Activated T-cell treated with anti-CD3 and anti-CD28 coated beads, Interleukin-2, amount 50 U/mL, for 48 hours (primary cell): ENCODE measurements around the gene KCTD16.

ENCODE experiments used
- DNase-seq, 2 experiments: peaks; one replicate each; pipeline ENCODE4 v3.0.0-alpha.2; 2020

The KCTD16 gene

DNA sequence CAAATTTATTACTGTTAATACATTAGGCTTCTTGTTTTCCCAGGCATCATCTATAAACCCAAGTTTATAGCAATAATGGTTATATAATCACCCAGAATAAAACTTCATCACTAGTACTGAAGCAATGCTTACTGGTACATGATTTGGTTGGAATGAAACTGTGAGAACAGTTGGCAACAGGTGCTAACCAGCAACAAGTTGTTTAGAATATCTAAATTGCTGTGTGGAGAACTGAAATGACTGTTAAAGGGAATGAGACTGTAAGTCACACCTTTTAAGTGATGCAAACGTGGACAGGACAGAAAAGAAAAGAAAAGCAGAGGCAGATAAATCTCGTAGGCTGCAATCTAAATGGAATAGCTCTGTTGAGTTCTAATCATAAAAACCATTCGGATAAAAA is 2.7 kb upstream of the KCTD16 start:
- no peak for DNase-seq

DNA sequence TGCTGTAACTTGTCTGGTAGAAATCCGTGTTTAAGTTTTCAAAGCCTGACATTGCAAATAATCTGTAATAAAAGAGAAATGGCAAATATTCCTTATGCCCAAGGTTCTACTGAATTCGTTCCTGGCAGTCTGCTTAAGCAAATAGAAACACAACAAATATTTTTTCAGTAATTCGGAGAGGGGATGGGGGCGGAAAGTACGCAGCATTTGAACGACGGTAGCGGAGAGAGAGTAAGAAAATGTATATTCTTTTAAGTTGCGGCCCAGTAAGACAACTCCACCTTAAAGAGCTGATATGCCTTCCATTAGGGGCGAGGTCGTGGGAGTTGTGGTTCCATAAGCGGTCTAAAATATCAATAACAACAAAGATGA is 783 bp upstream of the KCTD16 start:
- DNase-seq, result no peak

DNA sequence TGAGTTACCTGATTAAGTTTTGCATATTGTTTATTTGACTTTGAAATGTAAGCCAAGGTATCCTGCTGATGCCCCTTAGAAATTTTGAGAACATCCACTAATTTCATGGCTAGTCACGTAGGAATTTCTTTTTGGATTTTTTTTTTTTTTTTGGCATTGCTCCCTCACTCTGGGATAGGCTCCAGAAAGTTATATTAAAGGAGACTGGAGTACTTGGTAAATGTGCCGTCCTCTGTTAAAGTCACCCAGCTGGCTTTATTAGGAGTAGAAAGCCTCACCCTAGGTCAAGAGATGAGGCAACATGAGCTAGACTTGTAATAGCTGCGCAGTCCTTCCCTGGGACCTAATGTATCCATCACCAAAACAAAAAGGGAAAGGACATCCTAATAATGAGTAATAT is 3.1 kb downstream of the KCTD16 start:
- DNase-seq, result no peak

DNA sequence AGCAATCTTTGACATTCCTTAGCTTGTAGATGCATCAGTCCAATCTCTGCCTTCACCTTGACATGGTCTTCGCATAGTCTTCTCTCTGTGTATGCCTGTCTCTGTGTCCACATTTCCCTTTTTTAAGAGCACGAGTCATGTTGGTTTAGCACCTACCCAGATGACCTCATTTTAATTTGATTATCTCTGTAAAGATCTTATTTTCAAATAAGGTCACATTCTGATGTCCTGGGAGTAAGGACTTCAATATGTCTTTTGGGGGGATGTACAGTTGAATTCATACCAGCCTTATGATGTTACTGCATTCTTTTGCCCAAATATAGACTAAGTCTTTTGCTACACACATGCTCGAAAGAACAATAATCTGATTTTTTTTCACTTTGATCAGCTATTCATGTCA is 6.9 kb downstream of the KCTD16 start:
- no peak for DNase-seq

DNA sequence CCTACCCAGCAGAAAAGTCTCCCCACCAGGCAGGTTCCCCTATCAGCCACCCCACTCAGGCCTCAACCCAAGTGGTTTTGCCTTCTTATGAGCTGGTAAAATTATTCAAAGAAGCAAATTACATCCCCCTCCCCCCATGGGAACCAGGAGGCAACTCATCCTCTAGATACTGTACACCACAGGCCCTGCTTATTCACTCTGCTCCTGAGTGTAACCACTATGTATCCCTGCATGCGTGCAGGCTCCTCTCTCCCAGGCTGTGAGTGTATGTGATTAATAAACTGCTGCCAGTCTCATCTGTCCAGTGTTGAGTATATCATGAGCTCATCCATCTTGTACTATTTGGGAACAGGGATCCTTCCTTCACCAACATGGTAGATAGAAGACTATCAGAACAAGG is 8.6 kb downstream of the KCTD16 start:
- DNase-seq, result no peak

DNA sequence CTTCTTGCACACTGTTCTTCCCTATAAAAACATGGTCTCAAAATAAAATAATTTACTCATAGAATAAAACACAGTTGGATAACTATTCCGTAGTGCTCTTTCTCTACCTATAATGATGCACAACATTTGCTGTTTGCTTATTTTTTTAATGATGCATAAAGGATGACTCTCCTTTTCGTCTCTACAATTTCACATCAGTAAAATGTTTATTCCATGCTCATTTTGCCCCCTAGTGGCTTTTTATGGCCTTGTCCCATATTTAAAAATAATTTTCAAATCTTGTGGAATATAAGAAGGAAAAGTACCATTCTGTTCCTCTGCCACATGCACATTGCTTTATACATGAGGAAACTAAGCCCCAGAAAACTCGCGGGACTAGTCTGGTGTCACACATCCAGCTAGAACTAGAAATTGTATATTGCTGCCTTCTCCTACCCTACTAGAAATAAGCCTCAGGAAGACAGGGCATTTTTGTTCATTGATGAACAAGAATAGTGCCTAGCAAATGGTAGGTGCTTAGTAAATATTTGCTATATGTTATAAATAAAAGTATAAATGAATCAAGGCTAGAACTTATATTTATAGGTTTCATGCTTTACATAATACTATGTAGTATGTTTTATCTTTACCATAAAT is 12.7 kb downstream of the KCTD16 start:
- no peak for DNase-seq

DNA sequence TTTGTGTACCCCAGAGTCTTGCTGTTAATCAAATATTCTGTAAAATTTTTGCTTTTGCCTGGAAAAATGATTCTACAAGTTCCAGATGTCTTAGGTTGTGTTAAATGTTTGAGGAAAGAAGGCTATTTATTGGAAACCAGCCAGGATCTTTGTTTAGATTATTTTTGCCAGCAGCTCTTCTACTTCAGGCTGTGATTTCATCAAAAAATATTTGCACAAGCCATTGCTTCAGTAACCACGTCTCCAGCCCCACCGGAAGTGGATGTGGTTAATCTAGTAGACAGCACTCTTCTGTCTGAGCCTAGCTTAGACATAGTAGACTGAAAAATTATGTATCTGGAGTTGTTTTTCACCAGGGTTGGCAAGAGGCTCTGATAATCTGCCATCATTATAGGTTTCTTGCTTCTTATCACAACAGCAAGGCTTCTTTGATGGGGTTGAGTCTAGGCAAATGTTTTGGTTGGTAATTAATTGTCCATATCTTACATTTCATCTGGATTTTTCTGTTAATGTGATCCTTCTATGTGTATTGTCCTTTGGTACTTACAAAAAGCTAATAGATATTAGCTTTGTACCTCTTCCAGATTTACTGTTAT is 17.1 kb downstream of the KCTD16 start:
- peak; percentile 63 to 64 for DNase-seq

DNA sequence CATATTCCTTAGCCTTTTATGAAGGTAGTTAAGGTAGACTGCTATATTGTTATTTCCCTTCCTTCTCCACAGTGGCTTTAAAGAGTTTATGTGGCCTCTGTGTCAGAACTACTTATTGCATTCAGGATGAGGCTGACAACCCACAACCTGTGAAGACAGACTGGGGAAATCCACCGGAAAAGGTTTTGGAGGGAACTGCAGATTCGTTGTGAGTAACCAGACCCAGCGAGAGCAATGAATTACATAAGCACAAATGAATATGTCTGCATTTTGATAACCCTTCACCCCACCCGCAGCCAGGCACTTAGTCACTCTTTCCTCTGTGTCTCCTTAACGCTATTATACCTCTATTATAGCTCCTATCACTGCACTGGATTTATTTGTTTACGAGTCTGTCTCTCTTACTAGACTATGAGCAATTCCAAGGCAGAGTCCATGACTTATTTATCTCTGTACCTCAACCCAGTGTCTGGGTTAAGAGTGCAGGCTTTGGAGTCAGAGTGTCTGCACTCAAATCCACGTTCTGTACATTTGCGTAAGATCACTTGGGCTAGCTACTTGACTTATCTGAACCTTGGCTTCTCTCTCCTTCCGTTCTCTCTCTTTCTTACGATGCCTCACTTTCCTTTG is 19.2 kb downstream of the KCTD16 start:
- DNase-seq, result peak; percentile 65 to 72

DNA sequence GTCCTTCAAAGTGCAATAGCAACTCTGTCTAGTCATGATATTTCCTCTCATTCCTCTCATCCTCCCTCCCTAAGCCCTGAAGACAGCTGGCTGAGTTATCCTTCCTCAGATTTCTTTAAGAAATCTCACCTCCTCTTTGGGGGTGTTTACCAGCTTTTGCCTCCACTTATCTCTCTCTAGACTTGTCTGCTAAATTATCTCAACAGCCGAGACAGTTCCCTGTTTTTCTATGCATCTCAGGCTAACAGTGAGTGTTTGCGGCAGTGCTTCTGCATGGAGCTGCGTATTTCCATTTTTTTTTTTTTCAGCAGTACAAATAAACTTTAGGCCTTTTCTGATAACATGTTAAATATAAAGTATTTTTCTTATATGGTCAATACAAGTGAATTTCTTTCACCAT is 20.9 kb downstream of the KCTD16 start:
- DNase-seq, result no peak

DNA sequence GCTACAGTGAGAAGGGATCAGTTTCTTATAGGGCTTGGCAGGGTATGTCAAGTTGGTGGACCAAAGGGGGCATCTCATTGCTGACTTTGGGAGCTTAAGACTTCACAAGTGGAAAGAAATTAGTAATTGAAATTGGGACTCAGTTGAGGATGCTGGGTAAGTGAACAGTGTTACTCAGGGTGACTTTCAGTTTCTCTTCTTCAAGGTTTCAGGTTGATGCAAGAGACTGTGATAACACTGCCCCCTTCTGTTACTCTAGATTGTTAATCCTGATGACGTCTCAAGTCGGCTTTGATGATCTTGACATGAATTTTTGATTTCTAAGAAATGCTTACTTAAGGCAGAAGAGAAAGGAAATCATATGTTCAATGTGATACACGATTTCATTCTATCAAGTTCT is 21.3 kb downstream of the KCTD16 start:
- no peak for DNase-seq

DNA sequence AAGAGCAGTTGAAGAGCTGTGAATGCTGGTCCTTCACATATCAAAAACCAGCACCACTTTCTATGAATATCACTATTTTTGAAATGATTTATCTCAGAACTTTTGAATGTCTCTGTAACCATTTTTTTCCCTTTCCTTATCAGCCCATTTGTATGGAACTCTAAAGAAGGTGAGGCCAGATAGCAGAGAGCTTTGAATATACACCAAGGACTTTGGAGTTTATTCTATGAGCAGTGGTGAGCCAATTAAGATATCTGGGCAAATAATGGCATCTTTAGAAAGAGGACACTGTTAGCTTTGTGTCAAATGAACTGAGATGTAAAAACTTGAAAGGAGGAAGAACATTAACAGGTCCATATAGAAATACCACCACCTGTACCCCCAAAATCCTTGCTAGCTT is 22.0 kb downstream of the KCTD16 start:
- DNase-seq, result no peak

DNA sequence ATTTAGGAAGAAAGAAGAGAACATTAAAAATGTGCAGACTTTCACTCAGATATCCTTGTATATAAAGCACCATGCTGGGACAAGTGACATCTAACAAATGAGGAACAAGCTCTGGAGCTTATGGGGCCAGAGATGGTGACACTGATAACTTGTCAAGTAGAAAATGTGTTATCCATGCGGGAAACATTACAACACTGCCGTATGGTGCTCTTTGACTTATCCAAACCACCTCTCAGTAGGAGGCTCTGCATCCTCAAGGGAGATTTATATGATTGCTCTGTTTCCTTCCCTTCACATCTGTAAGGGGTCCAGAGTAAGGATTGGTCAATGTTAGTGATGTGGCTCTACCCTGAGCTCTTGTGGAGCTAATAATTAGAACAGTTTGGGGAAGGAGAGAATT is 23.5 kb downstream of the KCTD16 start:
- no peak for DNase-seq

DNA sequence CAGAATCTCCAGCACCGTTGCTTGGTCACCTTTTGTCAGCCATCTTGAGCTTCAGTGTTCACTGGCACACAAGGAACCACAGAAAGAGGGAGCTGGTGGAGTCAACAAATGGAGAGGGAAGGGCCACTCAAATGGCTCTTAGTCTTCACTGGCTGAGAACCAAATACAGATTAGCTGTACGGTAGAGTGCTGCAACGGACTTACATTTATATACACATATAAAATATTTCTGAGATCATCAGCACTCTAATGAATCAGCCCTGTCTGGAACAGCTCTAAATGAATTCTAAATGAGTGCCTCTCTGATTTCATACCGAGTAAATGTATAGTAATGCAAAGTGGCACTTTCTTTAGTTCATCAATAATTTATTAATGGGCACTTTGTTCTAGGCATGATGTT is 24.8 kb downstream of the KCTD16 start:
- DNase-seq, result no peak

DNA sequence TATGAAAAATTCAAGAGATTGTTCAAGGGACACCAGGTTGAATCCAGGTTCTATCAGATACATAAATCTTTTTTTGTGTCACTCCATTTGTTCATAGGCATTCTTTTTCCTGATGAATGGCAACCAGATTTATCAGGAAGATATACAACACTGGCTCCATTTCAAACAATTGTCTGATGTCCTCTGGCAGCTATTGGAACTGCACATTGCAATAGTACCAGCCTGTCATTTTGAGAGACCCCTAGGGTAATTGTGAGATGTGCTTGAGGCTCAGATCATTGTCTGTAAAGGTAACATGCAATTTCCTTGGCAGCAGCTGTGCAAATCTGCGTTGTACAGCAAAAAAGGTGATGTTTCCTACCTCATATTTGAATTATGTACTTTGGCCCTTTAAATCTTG is 25.9 kb downstream of the KCTD16 start:
- DNase-seq, result no peak

DNA sequence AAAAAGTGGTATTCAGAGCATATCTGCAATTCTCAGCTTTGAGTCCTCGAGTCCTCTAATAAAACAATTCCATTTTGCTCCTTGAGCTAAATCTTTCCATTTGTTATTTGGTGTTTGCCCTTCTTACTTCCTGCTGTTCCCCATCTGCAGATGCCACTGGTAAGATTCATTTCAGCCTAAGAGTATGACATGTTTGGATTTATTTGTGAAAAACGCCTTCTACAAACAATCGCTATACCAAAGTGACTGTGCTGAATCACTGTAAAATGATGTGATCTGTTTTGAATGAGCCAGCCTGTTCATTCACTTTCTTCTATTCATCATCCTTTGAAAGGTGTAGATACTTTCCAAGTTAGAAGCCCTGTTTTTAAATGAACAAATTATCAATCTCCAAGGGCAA is 27.7 kb downstream of the KCTD16 start:
- no peak for DNase-seq

DNA sequence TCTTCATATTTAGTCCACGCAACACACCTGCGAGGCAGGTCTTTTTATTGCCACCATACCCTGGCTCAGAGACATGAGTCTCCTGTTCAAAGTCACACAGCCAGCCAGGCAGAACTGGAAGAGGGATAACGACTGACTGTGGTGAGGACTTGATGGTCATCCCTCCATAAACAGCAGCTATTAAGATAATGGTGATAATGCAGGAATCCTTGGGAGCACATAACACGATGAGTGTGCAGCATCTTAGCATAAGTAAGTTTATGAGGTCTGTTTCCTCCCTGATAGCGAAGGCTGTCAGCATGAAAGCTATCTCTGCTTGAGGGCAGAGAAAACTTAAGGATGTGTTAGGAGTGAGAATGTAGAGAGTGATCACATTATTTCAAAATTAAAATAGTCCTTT is 30.9 kb downstream of the KCTD16 start:
- DNase-seq, result no peak

DNA sequence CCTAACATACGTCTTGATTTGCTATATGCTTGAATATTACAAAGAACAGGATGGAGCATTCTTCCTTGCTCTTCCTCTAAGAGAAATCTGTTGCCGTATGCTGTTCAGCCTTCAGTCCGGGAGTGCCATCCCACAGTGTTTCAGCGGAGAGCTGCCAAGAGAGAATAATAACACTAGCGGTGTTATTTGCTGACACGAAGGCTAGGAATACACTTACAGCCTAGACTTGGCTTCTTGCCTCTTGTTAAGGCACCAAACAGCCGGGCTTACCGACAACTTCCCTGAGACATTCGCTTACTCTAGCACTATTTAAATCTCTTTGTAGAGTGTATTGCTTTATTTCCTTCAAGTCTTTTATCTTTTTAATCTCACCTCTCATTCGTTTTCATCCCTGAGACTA is 31.4 kb downstream of the KCTD16 start:
- no peak for DNase-seq

DNA sequence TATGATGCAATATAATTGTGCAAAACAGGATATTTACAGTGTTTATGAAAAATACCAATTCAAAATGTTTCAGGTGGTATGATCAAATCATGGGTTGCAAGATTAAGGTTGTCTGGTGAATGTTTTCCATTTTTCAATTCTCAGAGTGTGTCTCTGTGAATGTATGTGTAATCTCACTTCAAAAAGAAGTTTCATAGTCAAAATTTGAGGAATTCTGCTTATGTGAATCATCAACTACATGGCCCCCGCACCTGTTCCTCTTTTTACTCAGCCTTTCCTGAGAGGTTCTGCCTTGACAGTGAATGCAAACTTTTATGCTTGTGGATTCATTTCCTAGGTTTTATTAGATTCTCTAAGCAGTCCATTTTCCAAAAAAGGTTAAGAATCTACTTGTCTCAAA is 32.1 kb downstream of the KCTD16 start:
- DNase-seq, result no peak

DNA sequence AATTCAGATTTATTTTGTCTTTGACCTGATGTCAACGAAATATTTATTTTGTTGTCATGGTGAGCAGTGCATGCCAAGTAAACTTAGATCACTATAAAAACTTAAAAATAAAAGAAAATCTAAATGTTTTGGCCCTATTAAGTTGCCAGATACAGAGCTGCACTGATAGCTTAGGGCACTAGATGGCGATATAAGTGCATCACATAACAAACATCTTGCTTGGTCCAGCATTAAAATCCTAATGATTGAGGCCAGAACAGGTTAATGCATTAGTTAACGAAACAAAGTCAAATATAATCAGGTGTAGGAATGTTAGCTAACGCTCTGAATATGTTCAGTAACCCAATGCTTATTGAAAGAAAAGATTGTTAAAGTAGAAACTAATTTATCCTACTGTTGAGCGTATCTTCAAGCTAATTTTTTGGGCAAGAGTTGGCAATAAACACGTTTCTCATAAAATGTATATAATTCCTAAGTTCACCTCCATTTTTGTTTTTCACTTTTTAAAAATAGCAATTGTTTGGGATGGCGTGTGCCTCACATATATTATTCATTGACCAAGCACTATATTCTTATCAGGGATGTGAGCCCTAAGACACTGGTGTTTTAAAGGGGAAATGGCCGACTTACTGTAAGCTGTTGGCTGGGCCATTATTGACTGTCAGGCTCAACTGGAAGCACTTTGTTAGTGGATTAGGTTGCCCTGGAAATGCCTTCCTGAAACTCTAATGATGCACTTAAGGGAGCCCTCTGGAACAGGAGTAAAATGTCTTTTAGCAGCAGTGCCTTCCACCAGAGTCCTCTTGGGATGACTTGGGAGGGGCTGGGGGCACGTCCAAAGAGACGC is 33.3 kb downstream of the KCTD16 start:
- peak in 1 of 2 experiments; percentile 32 for DNase-seq

DNA sequence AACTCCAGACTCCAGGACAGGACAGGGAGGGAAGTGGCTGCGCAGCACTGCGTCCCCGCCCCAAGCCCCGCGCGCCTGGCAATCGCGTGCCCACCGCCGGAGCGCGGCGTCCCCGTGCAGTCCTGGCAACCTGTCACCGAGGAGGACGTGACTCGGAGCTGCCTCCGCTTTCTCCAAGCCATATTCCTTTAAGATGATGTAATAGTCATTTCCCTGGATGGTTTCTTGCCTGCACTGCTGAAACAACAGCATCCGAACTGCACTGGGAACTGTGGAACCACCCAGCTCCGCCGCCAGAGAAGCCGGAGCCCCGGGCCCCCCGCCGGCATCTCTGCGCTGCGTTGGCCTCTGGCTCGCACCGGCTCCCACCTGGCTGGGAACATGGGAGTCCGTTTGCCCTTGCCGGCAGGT is 34.5 kb downstream of the KCTD16 start:
- DNase-seq, result no peak

DNA sequence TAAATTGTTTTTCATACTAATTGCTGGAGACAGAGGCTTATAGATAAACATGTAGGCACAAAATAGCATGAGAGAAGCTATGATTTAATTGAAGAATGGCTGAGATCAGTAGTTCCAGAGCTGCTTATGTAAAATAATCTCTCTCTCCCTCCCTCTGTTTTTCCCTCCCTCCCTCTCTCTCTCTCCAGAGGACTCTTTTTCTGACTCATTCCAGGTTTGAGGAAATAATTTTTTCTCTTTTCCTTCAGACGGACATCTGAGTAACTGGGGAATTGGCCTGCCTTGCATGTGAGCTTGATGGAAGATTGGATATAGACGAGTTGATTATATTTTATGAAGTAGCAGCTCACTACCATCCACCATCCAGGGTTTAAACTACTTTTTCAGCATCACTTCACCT is 35.5 kb downstream of the KCTD16 start:
- no peak for DNase-seq

DNA sequence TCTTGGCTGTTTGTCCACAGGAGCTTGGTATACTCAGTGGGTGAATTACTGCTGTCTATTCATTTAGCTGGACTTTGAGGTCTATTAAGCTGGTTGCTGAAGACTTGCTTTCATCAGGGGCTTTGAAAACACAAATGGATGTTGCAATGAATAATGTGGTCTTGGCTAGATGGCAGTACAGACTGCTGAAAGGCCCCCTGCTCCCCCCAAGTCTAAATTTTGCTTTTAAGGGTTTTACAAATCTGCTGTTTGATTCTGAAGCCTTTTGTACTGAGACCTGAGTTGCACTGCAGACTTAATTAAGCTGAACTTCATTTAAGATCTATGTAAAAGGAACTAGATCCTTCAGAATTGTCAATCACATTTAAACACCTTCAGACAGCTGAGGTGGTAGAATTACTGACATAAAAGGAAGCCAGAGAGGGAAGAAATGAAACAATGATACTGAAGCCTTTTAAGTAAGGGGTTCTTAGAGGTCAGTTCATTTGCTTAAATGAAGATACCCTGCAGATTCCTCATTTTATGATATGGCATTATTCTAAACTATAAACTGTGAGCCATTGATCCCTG is 37.3 kb downstream of the KCTD16 start:
- DNase-seq, result no peak

DNA sequence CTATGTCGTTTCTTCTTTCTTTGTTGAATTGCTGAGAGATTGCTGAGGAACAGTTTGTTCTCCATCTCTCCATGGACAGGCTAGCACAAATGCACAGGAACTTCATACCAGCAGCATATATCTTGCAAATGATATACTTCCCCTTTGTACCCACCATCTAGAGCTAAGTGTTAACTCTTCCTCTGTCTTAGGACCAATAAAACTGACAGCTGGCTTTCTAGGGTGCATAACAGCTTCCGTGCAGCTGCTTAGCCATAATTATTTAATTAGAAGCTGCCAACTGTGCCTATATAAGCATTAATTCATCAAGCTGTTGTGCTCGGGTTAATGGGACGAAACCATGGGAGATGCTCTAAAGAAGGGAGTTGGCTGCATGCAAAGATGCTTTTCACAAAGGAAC is 38.7 kb downstream of the KCTD16 start:
- no peak for DNase-seq

DNA sequence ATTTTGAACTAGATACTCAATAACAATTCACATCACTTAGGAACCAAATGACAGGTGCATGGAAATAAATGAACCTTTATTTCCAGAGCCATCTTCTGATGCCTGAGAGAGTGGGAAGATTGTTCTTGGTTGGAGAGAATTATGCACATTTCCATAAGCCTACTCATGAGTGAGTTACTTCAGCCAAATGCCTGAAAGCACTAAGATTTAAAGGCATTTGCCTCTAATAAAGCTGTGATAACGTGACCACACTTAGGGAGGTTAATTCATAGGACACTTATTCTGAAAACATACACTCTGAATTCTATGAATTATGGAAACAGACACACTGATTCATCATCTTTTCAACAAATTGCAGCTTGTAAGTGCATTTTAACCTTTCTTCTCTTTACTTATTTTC is 40.0 kb downstream of the KCTD16 start:
- no peak for DNase-seq
